Measurements from ENCODE around the gene VTI1A. TPM values are rescaled to one million over a fixed set of nuclear protein-coding genes. Genes with fewer than 3 reads are reported as not detected.

The VTI1A gene
- total and polyA plus RNA-seq, 2 of the 4 experiments (the other 2 are of a cell fraction) = 9.7 to 24.9 TPM

DNA sequence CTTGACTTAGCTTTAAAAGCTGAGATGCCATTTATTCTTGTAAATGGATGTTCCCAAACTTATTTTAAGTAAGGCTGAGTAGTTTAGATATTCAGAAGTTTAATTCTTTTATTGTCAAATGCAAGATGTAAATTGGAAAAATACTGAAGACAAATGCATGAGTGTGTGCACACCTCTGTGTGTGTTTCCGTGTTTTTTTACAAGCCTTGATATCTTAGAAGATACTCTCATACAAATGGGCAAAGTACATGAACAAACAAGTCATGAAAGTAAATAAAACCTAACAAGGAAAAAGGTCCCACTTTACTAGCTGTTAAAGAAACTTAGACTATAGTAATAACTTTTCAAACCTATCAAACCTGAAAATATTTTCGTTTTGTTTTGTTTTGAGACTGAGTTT is 44.1 kb upstream of the VTI1A start:
- Histone ChIP-seq H3K4me2 (ENCODE audit: low read depth, low read length) (no peak overlapping the region), H2BK120ac (ENCODE audit: low read depth, low read length) (no peak overlapping the region), H4K5ac (ENCODE audit: low read depth, low read length) (no peak overlapping the region), H3K18ac (ENCODE audit: low read depth, low read length) (no peak overlapping the region), H3K79me1 (ENCODE audit: low read depth in 1 of 2, low read length in 2 of 2) (no peaks in the 10 kb centered on the region), H3K9me3 (ENCODE audit: control insufficient read depth, insufficient read depth, low read length) (no peaks in the 10 kb centered on the region), H3K14ac (replicated peaks; ENCODE audit: low read depth, low read length) (no peak overlapping the region), H2AFZ (replicated peaks; ENCODE audit: low read length, poor library complexity) (no peak overlapping the region), H3K4ac (ENCODE audit: low read depth, low read length) (no peak overlapping the region), H2BK15ac (ENCODE audit: low read depth, low read length) (no peak overlapping the region), H3K27me3 (ENCODE audit: control insufficient read depth, insufficient read depth, low read length) (no peaks in the 10 kb centered on the region), H4K20me1 (ENCODE audit: insufficient read depth, low read length) (no peaks in the 10 kb centered on the region), H3K4me1 (ENCODE audit: control insufficient read depth, insufficient read depth, low read length) (peaks cover 2% of the 10 kb centered on the region; the same call in 1 of the 2 replicates), H3K56ac (ENCODE audit: extremely low read depth, insufficient read depth, low read length) (no peak overlapping the region), H3K23ac (ENCODE audit: low read depth, low read length) (no peak overlapping the region), H4K91ac (ENCODE audit: insufficient read depth, low read depth, low read length) (no peak overlapping the region), H4K8ac (ENCODE audit: low read depth in 2 of 2, low read length in 2 of 2) (no peak overlapping the region), H2AK9ac (replicated peaks; ENCODE audit: low read depth, low read length, poor library complexity) (no peak overlapping the region), H3K27ac (ENCODE audit: insufficient read depth, low read length) (no peak overlapping the region), H3K36me3 (ENCODE audit: control insufficient read depth, insufficient read depth, low read length) (no peaks in the 10 kb centered on the region), H2AK5ac (ENCODE audit: low read depth, low read length) (no peak overlapping the region), H3K9ac (ENCODE audit: low read depth, low read length) (no peak overlapping the region), H2BK5ac (ENCODE audit: low read depth, low read length, poor library complexity, severe bottlenecking) (no peak overlapping the region), H3K4me3 (ENCODE audit: insufficient read depth, low read depth, low read length) (no peak overlapping the region), H3K9me1 (ENCODE audit: insufficient read depth, low read length) (no peaks in the 10 kb centered on the region), H2BK20ac (ENCODE audit: low read depth, low read length) (no peak overlapping the region)
- no CpG with 5 or more reads among the region's 2 CpGs for WGBS, 2 experiments (ENCODE audit: extremely low coverage in 2 of 2, insufficient read length in 1 of 2)
- in situ Hi-C loops (cut with MboI; ENCODE audit: low sequenced_read_pairs) = no loop called here
- ChIA-PET CTCF (no interaction called here), POLR2A (ENCODE audit: unreplicated experiment) (no interaction called here)
- ATAC-seq (ENCODE audit: low read depth) (no peak), DNase-seq (no peak)
- intact Hi-C loops (cut with micrococcal nuclease) = no loop called here
- dilution Hi-C loops (cut with HindIII; ENCODE audit: low sequenced_read_pairs, unreplicated experiment) = no loop called here
- TF ChIP-seq BHLHE40 (IDR thresholded peaks at IDR 0.05; ENCODE audit: low read depth, low read length) (no peak), MXI1 (IDR thresholded peaks at IDR 0.05; ENCODE audit: borderline replicate concordance, low read depth, low read length) (no peak), SMC3 (IDR thresholded peaks at IDR 0.05; ENCODE audit: low read depth, low read length) (no peak), RCOR1 (IDR thresholded peaks at IDR 0.05; ENCODE audit: insufficient replicate concordance, low read length) (no peak), RFX5 (IDR thresholded peaks at IDR 0.05; ENCODE audit: low read depth, low read length) (no peak), MAFK (IDR thresholded peaks at IDR 0.05; ENCODE audit: low read depth, low read length) (no peak), CEBPB (IDR thresholded peaks at IDR 0.05; ENCODE audit: low read depth, low read length) (no peak), MAZ (IDR thresholded peaks at IDR 0.05; ENCODE audit: borderline replicate concordance, low read depth, low read length) (no peak), RAD21 (IDR thresholded peaks at IDR 0.05; ENCODE audit: low read length) (no peak), NFE2L2 (IDR thresholded peaks at IDR 0.05; ENCODE audit: low read depth, low read length) (no peak), CHD1 (IDR thresholded peaks at IDR 0.05; ENCODE audit: low read depth, low read length) (no peak)
- TF ChIP-seq, protein P1, sequence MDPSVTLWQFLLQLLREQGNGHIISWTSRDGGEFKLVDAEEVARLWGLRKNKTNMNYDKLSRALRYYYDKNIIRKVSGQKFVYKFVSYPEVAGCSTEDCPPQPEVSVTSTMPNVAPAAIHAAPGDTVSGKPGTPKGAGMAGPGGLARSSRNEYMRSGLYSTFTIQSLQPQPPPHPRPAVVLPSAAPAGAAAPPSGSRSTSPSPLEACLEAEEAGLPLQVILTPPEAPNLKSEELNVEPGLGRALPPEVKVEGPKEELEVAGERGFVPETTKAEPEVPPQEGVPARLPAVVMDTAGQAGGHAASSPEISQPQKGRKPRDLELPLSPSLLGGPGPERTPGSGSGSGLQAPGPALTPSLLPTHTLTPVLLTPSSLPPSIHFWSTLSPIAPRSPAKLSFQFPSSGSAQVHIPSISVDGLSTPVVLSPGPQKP (IDR thresholded peaks at IDR 0.05; ENCODE audit: borderline replicate concordance, low read depth, low read length) = no peak
- TF ChIP-seq, protein P2, sequence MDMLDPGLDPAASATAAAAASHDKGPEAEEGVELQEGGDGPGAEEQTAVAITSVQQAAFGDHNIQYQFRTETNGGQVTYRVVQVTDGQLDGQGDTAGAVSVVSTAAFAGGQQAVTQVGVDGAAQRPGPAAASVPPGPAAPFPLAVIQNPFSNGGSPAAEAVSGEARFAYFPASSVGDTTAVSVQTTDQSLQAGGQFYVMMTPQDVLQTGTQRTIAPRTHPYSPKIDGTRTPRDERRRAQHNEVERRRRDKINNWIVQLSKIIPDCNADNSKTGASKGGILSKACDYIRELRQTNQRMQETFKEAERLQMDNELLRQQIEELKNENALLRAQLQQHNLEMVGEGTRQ (IDR thresholded peaks at IDR 0.05; ENCODE audit: low read depth, low read length) = no peak
- TF ChIP-seq, protein P3, sequence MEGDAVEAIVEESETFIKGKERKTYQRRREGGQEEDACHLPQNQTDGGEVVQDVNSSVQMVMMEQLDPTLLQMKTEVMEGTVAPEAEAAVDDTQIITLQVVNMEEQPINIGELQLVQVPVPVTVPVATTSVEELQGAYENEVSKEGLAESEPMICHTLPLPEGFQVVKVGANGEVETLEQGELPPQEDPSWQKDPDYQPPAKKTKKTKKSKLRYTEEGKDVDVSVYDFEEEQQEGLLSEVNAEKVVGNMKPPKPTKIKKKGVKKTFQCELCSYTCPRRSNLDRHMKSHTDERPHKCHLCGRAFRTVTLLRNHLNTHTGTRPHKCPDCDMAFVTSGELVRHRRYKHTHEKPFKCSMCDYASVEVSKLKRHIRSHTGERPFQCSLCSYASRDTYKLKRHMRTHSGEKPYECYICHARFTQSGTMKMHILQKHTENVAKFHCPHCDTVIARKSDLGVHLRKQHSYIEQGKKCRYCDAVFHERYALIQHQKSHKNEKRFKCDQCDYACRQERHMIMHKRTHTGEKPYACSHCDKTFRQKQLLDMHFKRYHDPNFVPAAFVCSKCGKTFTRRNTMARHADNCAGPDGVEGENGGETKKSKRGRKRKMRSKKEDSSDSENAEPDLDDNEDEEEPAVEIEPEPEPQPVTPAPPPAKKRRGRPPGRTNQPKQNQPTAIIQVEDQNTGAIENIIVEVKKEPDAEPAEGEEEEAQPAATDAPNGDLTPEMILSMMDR (conservative IDR thresholded peaks at IDR 0.05; ENCODE audit: low read depth, low read length) = no peak
- BruUV-seq (replicated peaks) = no TSS peak

All from IMR-90 (cell line).